Esophagus squamous epithelium (tissue), 5 donors: ENCODE results near the gene LONP2. TPM values are rescaled to one million over a fixed set of nuclear protein-coding genes. Genes with fewer than 3 reads are reported as not detected.

Experiments
- DNase-seq: peaks from one replicate; lab custom pipeline; 2025; lab: John Stamatoyannopoulos, UW
- H3K27ac ChIP-seq, 4 donors: fragments of 200-600 bp; sonication (generic); one replicate each; pipeline ENCODE4 v1.5.1; 2016 to 2019; ENCODE audit warnings: mild to moderate bottlenecking in 1 of 4
- H3K27me3 ChIP-seq, 4 donors: fragments of 200-600 bp; sonication (generic); 1 replicate in 3 of 4; 2 replicates in 1 of 4; pipeline versions ENCODE4 v1.5.1 to v1.6.0; 2017 to 2021; ENCODE audit warnings: antibody characterized with exemption in 1 of 4
- H3K36me3 ChIP-seq, 3 donors: fragments of 200-600 bp; sonication (generic); one replicate each; pipeline ENCODE4 v1.5.1; 2016 to 2019
- H3K4me1 ChIP-seq, 3 donors: fragments of 200-600 bp; sonication (generic); one replicate each; pipeline ENCODE4 v1.5.1; 2017 to 2019
- H3K4me3 ChIP-seq, 4 donors: fragments of 200-600 bp; sonication (generic); 1 replicate in 3 of 4; 2 replicates in 1 of 4; pipeline ENCODE4 v1.5.1; 2016 to 2019; ENCODE audit warnings: mild to moderate bottlenecking in 2 of 4, moderate library complexity in 1 of 4
- H3K9me3 ChIP-seq, 3 donors: fragments of 200-600 bp; sonication (generic); one replicate each; pipeline ENCODE4 v1.5.1; 2016 to 2019
- POLR2A ChIP-seq, 4 donors: fragments of 450-650 bp; IDR thresholded peaks; one replicate each; pipeline ENCODE4 v1.6.1; 2017; ENCODE audit warnings: antibody characterized with exemption in 4 of 4, mild to moderate bottlenecking in 4 of 4, moderate library complexity in 3 of 4
- WGBS, 2 donors: methylation state at CpG; one replicate each; pipeline ENCODE4 v1.1.5; 2018; 5-methylcytosine and 5-hydroxymethylcytosine counted together
- intact Hi-C: fragments of 100-400 bp; cut with DNase I; formaldehyde crosslinking; loops from one replicate; pipeline ENCODE4 v1.15.0; 2022
- total RNA-seq, 4 donors: library from RNA; depleted of rRNA; stranded (reverse); fragments of >200 nt; gene quantifications; one replicate each; pipeline ENCODE4 v1.1.0, GENCODE V29; 2016
- TF ChIP-seq, protein P1 (sequence below), 6 experiments: fragments of 450-650 bp in 4 of 6; fragments of 200-600 bp in 2 of 6; sonication (generic) in 2 of 6; IDR thresholded peaks; one replicate each; pipeline ENCODE4 v1.5.1; 2016 to 2019; ENCODE audit warnings: antibody characterized with exemption in 6 of 6, mild to moderate bottlenecking in 4 of 6, moderate library complexity in 4 of 6
- donor health status: DM: yes; HTN: yes; CAD: no.

LONP2 gene
- total RNA-seq, 4 donors from 2014 or later, result 30.9 to 57.2 (median 40.3) TPM

DNA sequence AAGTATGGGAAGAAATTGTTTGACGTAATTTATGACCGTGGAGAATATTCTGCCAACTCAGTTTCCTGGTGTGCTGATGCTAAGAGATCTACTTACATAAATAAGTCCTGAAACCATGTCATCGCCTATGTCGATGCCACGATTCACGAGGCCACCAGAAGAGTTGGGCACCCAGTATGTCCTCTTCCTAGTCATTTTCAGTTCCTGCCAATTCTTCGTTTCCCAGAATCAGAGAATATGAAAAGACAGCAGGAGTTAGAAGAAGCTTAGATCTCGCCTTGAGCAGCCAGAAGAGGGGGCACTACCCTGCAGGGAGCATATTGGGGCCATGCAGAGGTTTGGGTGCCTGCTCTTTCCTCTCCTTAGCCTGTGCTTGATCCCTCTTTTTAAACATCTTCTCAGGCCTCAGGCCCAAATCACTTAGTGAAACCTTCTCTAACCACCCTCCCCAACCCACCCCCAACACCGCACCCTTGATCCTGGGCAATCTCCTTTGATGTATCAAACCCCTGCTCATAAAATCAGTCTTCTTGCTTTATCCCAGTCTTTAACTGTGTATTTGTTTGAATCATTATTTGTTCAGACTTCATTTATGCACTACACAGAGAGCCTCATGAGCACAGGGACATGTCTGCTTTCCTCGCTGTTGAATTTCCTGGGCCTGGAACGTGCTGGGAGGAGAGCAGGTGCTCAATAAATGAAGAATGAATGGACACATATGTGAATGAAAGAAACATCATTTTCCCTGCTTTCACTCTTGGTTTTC, 12.2 kb upstream of the LONP2 start:
- WGBS, 2 donors, result 53 to 68% methylated on average over 10 to 11 of the region's 11 CpGs
- H3K36me3 ChIP-seq, result no peaks in the 10 kb centered on the region
- no peaks in the 10 kb centered on the region for H3K9me3 ChIP-seq
- no peaks in the 10 kb centered on the region for H3K4me1 ChIP-seq
- no peak overlapping the region for H3K27ac ChIP-seq
- TF ChIP-seq, protein P1, sequence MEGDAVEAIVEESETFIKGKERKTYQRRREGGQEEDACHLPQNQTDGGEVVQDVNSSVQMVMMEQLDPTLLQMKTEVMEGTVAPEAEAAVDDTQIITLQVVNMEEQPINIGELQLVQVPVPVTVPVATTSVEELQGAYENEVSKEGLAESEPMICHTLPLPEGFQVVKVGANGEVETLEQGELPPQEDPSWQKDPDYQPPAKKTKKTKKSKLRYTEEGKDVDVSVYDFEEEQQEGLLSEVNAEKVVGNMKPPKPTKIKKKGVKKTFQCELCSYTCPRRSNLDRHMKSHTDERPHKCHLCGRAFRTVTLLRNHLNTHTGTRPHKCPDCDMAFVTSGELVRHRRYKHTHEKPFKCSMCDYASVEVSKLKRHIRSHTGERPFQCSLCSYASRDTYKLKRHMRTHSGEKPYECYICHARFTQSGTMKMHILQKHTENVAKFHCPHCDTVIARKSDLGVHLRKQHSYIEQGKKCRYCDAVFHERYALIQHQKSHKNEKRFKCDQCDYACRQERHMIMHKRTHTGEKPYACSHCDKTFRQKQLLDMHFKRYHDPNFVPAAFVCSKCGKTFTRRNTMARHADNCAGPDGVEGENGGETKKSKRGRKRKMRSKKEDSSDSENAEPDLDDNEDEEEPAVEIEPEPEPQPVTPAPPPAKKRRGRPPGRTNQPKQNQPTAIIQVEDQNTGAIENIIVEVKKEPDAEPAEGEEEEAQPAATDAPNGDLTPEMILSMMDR (IDR thresholded peaks at IDR 0.05), result peak in 1 of 6 experiments; percentile 35
- TF ChIP-seq POLR2A (IDR thresholded peaks at IDR 0.05), result no peak
- DNase-seq, result no peak
- no peaks in the 10 kb centered on the region for H3K27me3 ChIP-seq
- intact Hi-C loops, result no loop called here
- H3K4me3 ChIP-seq, result no peak overlapping the region

DNA sequence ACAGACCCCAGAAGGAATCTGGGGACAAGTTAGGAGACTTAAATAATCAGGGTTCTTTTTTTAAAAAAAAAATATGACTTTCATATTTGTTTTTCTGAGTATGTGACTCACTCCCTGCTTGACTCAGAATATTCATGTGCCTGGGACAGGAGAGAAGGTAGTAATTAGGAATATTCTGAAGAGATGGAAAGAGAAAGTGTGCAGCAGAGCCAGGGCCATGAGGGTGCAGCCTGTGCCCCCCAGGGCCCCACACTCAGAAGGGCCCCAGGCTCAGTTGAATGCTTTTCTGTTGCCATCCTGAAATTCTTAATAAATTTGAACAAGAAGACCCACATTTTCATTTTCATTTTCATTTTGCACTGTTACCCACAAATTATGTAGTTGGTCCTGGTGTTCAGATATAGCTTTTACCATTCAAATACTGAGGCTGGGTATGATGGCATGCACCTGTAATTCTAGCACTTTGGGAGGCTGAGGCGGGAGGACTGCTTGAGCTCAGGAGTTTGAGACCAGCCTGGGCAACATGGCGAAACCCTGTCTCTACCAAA, 11.5 kb upstream of the LONP2 start:
- H3K9me3 ChIP-seq, result no peaks in the 10 kb centered on the region
- intact Hi-C loops, result no loop called here
- no peaks in the 10 kb centered on the region for H3K36me3 ChIP-seq
- H3K27me3 ChIP-seq, result no peaks in the 10 kb centered on the region
- no peak overlapping the region for H3K4me3 ChIP-seq
- TF ChIP-seq POLR2A (IDR thresholded peaks at IDR 0.05), result no peak
- TF ChIP-seq, protein P1 (IDR thresholded peaks at IDR 0.05), result no peak
- no peaks in the 10 kb centered on the region for H3K4me1 ChIP-seq
- DNase-seq, result no peak
- no peak overlapping the region for H3K27ac ChIP-seq
- WGBS, 2 donors, result 100% methylated on average over 2 of the region's 2 CpGs

DNA sequence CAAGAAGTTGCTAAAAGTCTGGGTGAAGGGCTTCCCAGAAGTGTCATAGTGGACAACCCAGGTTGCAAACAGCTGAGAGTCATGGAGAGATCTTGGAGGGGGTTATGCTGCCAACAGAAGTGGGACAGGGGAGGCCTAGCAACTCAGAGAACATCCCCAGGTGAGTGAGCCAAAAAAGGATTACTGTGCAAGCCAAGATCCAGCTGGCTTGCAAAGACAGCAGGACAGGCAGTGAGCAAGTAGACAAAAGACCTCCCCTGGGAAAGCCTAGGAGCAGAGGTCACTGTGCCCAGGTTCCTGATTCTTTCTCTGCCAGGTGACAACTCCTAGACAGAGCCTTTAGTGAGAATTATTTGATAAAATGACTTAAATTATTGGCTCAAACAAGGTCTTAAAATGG, 9.5 kb upstream of the LONP2 start:
- no peak for DNase-seq
- Histone ChIP-seq H3K4me1 (no peaks in the 10 kb centered on the region), H3K36me3 (no peaks in the 10 kb centered on the region), H3K4me3 (no peak overlapping the region), H3K27me3 (no peaks in the 10 kb centered on the region), H3K27ac (no peak overlapping the region), H3K9me3 (no peaks in the 10 kb centered on the region)
- intact Hi-C loops, result no loop called here
- no peak for TF ChIP-seq POLR2A (IDR thresholded peaks at IDR 0.05)
- TF ChIP-seq, protein P1 (IDR thresholded peaks at IDR 0.05), result no peak

DNA sequence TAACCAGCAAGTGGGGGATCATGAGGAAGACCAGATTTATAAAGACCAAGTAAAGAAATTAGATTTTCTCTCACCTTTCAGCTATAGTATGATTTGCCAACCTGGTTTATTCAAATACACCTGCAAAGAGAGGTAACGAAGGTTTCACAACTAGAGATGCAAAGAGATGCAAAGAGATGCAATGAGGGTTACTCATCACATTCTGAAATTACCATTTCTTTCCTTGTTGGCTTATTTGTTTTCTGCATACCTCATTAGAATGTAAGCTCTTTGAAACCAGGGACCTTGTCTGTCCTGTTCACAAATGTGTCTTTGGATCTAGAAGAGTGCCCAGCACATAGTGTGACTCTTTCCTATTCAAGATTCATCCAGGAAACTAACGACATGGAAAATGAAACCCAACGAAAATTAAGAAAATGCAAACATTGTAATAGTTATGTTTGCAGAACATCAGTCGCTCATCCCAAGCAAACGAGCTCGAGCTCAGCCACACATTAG, 9.0 kb upstream of the LONP2 start:
- no peak for TF ChIP-seq POLR2A (IDR thresholded peaks at IDR 0.05)
- TF ChIP-seq, protein P1 (IDR thresholded peaks at IDR 0.05), result no peak
- H3K4me1 ChIP-seq, result no peaks in the 10 kb centered on the region
- 64 to 73% methylated on average over 6 of the region's 6 CpGs for WGBS, 2 donors

DNA sequence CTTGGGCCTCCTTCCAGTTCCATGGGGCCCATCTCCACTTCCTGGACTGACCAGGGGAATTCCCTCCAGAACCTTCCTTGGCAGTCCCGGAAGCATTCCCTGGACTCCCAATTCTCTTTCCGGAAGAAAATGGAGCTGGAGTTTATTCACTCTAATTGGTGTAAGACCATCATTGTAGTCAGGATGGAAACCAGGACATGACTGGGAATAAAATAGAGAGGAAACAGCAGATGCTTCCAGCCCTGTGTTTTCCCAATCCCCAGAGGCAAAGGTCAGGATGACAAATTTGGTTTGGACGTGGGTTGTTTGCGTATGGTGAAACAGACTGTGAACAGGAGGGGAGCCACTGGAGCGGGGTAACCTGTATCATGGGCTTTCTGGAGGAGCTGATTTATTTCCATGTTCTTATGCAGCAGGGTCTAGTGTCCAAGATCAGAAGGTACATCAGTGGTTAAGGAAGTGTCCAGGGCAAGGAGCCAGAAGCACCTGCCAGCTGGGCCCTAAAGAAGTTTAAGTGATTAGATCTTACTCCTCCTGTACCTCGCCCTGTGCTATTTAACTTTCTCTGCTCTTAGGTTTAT, 8.5 kb upstream of the LONP2 start:
- Histone ChIP-seq H3K4me3 (no peak overlapping the region), H3K27me3 (no peaks in the 10 kb centered on the region), H3K4me1 (no peaks in the 10 kb centered on the region), H3K36me3 (no peaks in the 10 kb centered on the region), H3K27ac (no peak overlapping the region), H3K9me3 (no peaks in the 10 kb centered on the region)
- WGBS, 2 donors, result 55 to 70% methylated on average over 4 to 6 of the region's 6 CpGs
- intact Hi-C loops, result no loop called here
- TF ChIP-seq, protein P1 (IDR thresholded peaks at IDR 0.05), result no peak
- TF ChIP-seq POLR2A (IDR thresholded peaks at IDR 0.05), result no peak
- no peak for DNase-seq

More for the DNA sequence above, 9.0 kb upstream of the LONP2 start:
- H3K27ac ChIP-seq, result no peak overlapping the region
- no peaks in the 10 kb centered on the region for H3K36me3 ChIP-seq
- no peaks in the 10 kb centered on the region for H3K27me3 ChIP-seq
- intact Hi-C loops, result no loop called here
- no peaks in the 10 kb centered on the region for H3K9me3 ChIP-seq
- no peak for DNase-seq
- H3K4me3 ChIP-seq, result no peak overlapping the region
